HCT116 (cell line): ENCODE results near the gene STX1A. TPM values are rescaled to one million over a fixed set of nuclear protein-coding genes. Genes with fewer than 3 reads are reported as not detected.

Experiments used
- ATAC-seq: fragments of 200-7000 bp; cut with Tn5 transposase; 2 replicates; pipeline ENCODE4 v1.9.1; 2020; ENCODE audit warnings: mild to moderate bottlenecking, moderate library complexity
- BruUV-seq: library from RNA; stranded (reverse); fragments of 400-500 nt; replicated peaks from 2 replicates; lab custom pipeline; 2021; lab: Mats Ljungman, UMichigan
- CTCF ChIA-PET: fragments of 300-600 bp; sonication (Branson Sonifier 250); formaldehyde crosslinking; loops from one replicate; lab custom pipeline; 2021; ENCODE audit warnings: antibody characterized with exemption; lab: Charles Lee
- POLR2A ChIA-PET: fragments of 300-600, 350-600 bp; sonication (Branson Sonifier 250); formaldehyde crosslinking; loops from one replicate; lab custom pipeline; 2021; ENCODE audit warnings: antibody characterized with exemption; lab: Charles Lee
- RAD21 ChIA-PET, 2 experiments: fragments of 300-600 bp; sonication (Branson Sonifier 250); formaldehyde crosslinking; loops; one replicate each; lab custom pipeline; 2023; ENCODE audit warnings: low total read pairs in 2 of 2; ENCODE audit not compliant: uncharacterized antibody in 2 of 2, unreplicated experiment in 2 of 2, low non-redundant PET in 1 of 2; lab: Charles Lee
- DNase-seq: peaks from one replicate; pipeline ENCODE4 v3.0.0-alpha.2; 2010; ENCODE audit warnings: low read depth, low spot score
- H2AFZ ChIP-seq: fragments of 200-600 bp; shearing (Covaris generic), sonication (generic); 2 replicates; pipeline ENCODE4 v1.6.1; 2017; ENCODE audit warnings: low read depth, mixed run types, mixed read lengths, antibody characterized with exemption, low read length; ENCODE audit not compliant: poor library complexity, severe bottlenecking
- H3K27ac ChIP-seq: 2 replicates; pipeline ENCODE4 v1.5.1; 2012; ENCODE audit warnings: low read depth, low read length
- H3K27me3 ChIP-seq: fragments of 200-600 bp; sonication (generic); 2 replicates; pipeline ENCODE4 v1.6.1; 2016; ENCODE audit warnings: mixed run types, low read length, mixed read lengths; ENCODE audit not compliant: insufficient read depth
- H3K36me3 ChIP-seq, 2 experiments: fragments of 200-500 bp in 1 of 2; fragments of 200-600 bp in 1 of 2; sonication (Bioruptor generic) in 1 of 2; sonication (generic) in 1 of 2; 2 replicates each; pipeline versions ENCODE4 v1.5.1 to v1.6.1; 2014 to 2016; ENCODE audit warnings: low read length in 2 of 2, inconsistent platforms in 1 of 2, mixed read lengths in 1 of 2, mixed run types in 1 of 2; ENCODE audit not compliant: insufficient read depth in 2 of 2, control insufficient read depth in 1 of 2
- H3K4me1 ChIP-seq, 2 experiments: fragments of 200-600 bp in 1 of 2; sonication (generic) in 1 of 2; 2 replicates each; pipeline versions ENCODE4 v1.5.1 to v1.6.1; 2012 to 2017; ENCODE audit warnings: low read length in 2 of 2, inconsistent platforms in 1 of 2, mild to moderate bottlenecking in 1 of 2, mixed read lengths in 1 of 2, mixed run types in 1 of 2, moderate library complexity in 1 of 2; ENCODE audit not compliant: insufficient read depth in 2 of 2, control insufficient read depth in 1 of 2
- H3K4me2 ChIP-seq: fragments of 200-600 bp; sonication (generic); 2 replicates; pipeline ENCODE4 v1.6.1; 2017; ENCODE audit warnings: mixed run types, low read length, mixed read lengths
- H3K4me3 ChIP-seq, 2 experiments: fragments of 200-600 bp in 1 of 2; sonication (generic) in 1 of 2; replicated peaks in 1 of 2; 2 replicates each; pipeline ENCODE4 v1.5.1; 2011 to 2016; ENCODE audit warnings: low read length in 2 of 2, control low read depth in 1 of 2, low read depth in 1 of 2, mild to moderate bottlenecking in 1 of 2, mixed read lengths in 1 of 2, mixed run types in 1 of 2
- H3K79me2 ChIP-seq: fragments of 200-600 bp; sonication (generic); 2 replicates; pipeline ENCODE4 v1.6.1; 2017; ENCODE audit warnings: mild to moderate bottlenecking, mixed run types, low read length, moderate library complexity, mixed read lengths; ENCODE audit not compliant: insufficient read depth
- H3K9ac ChIP-seq: fragments of 200-600 bp; sonication (generic); 2 replicates; pipeline ENCODE4 v1.6.1; 2016; ENCODE audit warnings: low read length, mixed read lengths
- H3K9me2 ChIP-seq: fragments of 200-600 bp; sonication (generic), shearing (Covaris generic); 2 replicates; pipeline ENCODE4 v1.6.1; 2017; ENCODE audit warnings: mixed run types, mild to moderate bottlenecking, moderate library complexity; ENCODE audit not compliant: insufficient read depth
- H3K9me3 ChIP-seq, 2 experiments: fragments of 200-500 bp in 1 of 2; fragments of 200-600 bp in 1 of 2; sonication (Bioruptor generic) in 1 of 2; sonication (generic) in 1 of 2; 2 replicates each; pipeline ENCODE4 v1.6.1; 2014 to 2017; ENCODE audit warnings: low read length in 2 of 2, mixed read lengths in 2 of 2, inconsistent platforms in 1 of 2, low read depth in 1 of 2, mild to moderate bottlenecking in 1 of 2, mixed run types in 1 of 2, moderate library complexity in 1 of 2; ENCODE audit not compliant: control insufficient read depth in 1 of 2, insufficient read depth in 1 of 2
- H4K20me1 ChIP-seq: fragments of 200-600 bp; sonication (generic), shearing (Covaris generic); 2 replicates; pipeline ENCODE4 v1.6.1; 2017; ENCODE audit warnings: mixed run types, mild to moderate bottlenecking, moderate library complexity; ENCODE audit not compliant: insufficient read depth
- CBX3 ChIP-seq: IDR thresholded peaks from 2 replicates; pipeline ENCODE4 v1.6.1; 2012; ENCODE audit warnings: low read depth
- CEBPB ChIP-seq: IDR thresholded peaks from 2 replicates; pipeline ENCODE4 v1.6.1; 2012; ENCODE audit warnings: low read depth
- EGR1 ChIP-seq: IDR thresholded peaks from 2 replicates; pipeline ENCODE4 v1.6.1; 2012; ENCODE audit warnings: low read depth
- ELF1 ChIP-seq: IDR thresholded peaks from 2 replicates; pipeline ENCODE4 v1.6.1; 2012; ENCODE audit warnings: low read depth, borderline replicate concordance
- EZH2 ChIP-seq: fragments of 200-600 bp; sonication (generic); IDR thresholded peaks from 2 replicates; pipeline ENCODE4 v1.6.1; 2017; ENCODE audit warnings: antibody characterized with exemption, mixed run types
- FOSL1 ChIP-seq: IDR thresholded peaks from 2 replicates; pipeline ENCODE4 v1.6.1; 2012; ENCODE audit warnings: low read depth
- POLR2A ChIP-seq: IDR thresholded peaks from 2 replicates; pipeline ENCODE4 v1.7.0; 2011; ENCODE audit warnings: borderline replicate concordance; ENCODE audit not compliant: insufficient read depth, insufficient read length; ENCODE audit errors: extremely low read depth
- POLR2AphosphoS5 ChIP-seq: IDR thresholded peaks from 2 replicates; pipeline ENCODE4 v1.6.1; 2011; ENCODE audit warnings: mild to moderate bottlenecking, low read depth, low read length, moderate library complexity
- SP1 ChIP-seq: IDR thresholded peaks from 2 replicates; pipeline ENCODE4 v1.6.1; 2012; ENCODE audit warnings: low read depth
- SRF ChIP-seq: IDR thresholded peaks from 2 replicates; pipeline ENCODE4 v1.6.1; 2012; ENCODE audit warnings: low read depth
- TCF7L2 ChIP-seq: IDR thresholded peaks from 2 replicates; pipeline ENCODE4 v1.7.0; 2011; ENCODE audit warnings: borderline replicate concordance, inconsistent platforms; ENCODE audit not compliant: insufficient read depth, insufficient read length; ENCODE audit errors: extremely low read depth
- YY1 ChIP-seq: IDR thresholded peaks from 2 replicates; pipeline ENCODE4 v1.6.1; 2011; ENCODE audit warnings: low read length, low read depth, moderate library complexity, mild to moderate bottlenecking; ENCODE audit not compliant: insufficient replicate concordance; ENCODE audit errors: extremely low read depth
- ZNF274 ChIP-seq: fragments of 200-500 bp; sonication (Bioruptor generic); IDR thresholded peaks from 2 replicates; pipeline ENCODE4 v1.6.1; 2014; ENCODE audit warnings: mild to moderate bottlenecking, low read depth, low read length, inconsistent platforms
- intact Hi-C: fragments of 100-400 bp; cut with micrococcal nuclease; formaldehyde crosslinking; loops from 2 replicates; pipeline ENCODE4 v1.10.0; 2022
- total RNA-seq: library from RNA; stranded (reverse); gene quantifications from one replicate; pipeline ENCODE4 v1.2.1, GENCODE V29; 2021; ENCODE audit not compliant: unreplicated experiment
- TF ChIP-seq, protein P1 (sequence below): IDR thresholded peaks from 2 replicates; pipeline ENCODE4 v1.6.1; 2011; ENCODE audit warnings: mild to moderate bottlenecking, low read length, moderate library complexity; ENCODE audit not compliant: insufficient replicate concordance; ENCODE audit errors: extremely low read depth
- TF ChIP-seq, protein P2 (sequence below): IDR thresholded peaks from 2 replicates; pipeline ENCODE4 v1.6.1; 2012
- TF ChIP-seq, protein P3 (sequence below): IDR thresholded peaks from 2 replicates; pipeline ENCODE4 v1.6.1; 2012; ENCODE audit warnings: low read depth
- TF ChIP-seq, protein P4 (sequence below): IDR thresholded peaks from 2 replicates; pipeline ENCODE4 v1.6.1; 2012

STX1A gene
- total RNA-seq, 1 experiment from 2014 or later, result 39.4 TPM

DNA sequence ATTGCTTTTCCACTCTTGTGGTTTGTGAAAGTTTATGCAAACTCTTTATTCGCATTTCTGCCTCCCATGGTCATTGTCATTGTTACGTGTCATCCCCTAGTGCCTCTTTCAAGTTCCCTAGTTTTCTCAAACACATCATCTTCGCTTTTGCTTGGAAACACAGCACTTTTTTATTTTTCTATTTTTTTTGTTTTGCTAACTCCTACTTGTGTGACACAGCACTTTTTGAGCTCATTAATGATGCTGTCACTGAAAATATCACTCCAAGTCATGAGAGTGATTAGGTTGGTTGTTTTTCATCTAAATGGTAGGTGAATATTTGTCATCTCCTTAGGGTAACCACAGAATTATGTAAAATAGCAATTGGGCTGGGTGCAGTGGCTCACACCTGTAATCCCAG is 8.5 kb upstream of the STX1A start:
- no peaks in the 10 kb centered on the region for H3K36me3 ChIP-seq
- no peak overlapping the region for H3K27ac ChIP-seq
- peaks cover 2 to 14% of the 10 kb centered on the region in 2 experiments; a peak in 3 of 4 replicates for H3K4me1 ChIP-seq
- no peak overlapping the region for H3K9ac ChIP-seq
- TF ChIP-seq ZNF274 (no peak), FOSL1 (no peak), POLR2A (no peak), TCF7L2 (no peak), SRF (no peak), CEBPB (no peak), SP1 (no peak), ELF1 (no peak), YY1 (no peak), EZH2 (no peak), CBX3 (no peak), POLR2AphosphoS5 (no peak), EGR1 (no peak)
- TF ChIP-seq, protein P1, sequence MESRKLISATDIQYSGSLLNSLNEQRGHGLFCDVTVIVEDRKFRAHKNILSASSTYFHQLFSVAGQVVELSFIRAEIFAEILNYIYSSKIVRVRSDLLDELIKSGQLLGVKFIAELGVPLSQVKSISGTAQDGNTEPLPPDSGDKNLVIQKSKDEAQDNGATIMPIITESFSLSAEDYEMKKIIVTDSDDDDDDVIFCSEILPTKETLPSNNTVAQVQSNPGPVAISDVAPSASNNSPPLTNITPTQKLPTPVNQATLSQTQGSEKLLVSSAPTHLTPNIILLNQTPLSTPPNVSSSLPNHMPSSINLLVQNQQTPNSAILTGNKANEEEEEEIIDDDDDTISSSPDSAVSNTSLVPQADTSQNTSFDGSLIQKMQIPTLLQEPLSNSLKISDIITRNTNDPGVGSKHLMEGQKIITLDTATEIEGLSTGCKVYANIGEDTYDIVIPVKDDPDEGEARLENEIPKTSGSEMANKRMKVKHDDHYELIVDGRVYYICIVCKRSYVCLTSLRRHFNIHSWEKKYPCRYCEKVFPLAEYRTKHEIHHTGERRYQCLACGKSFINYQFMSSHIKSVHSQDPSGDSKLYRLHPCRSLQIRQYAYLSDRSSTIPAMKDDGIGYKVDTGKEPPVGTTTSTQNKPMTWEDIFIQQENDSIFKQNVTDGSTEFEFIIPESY, result no peak
- TF ChIP-seq, protein P2, sequence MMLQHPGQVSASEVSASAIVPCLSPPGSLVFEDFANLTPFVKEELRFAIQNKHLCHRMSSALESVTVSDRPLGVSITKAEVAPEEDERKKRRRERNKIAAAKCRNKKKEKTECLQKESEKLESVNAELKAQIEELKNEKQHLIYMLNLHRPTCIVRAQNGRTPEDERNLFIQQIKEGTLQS, result no peak
- TF ChIP-seq, protein P3, sequence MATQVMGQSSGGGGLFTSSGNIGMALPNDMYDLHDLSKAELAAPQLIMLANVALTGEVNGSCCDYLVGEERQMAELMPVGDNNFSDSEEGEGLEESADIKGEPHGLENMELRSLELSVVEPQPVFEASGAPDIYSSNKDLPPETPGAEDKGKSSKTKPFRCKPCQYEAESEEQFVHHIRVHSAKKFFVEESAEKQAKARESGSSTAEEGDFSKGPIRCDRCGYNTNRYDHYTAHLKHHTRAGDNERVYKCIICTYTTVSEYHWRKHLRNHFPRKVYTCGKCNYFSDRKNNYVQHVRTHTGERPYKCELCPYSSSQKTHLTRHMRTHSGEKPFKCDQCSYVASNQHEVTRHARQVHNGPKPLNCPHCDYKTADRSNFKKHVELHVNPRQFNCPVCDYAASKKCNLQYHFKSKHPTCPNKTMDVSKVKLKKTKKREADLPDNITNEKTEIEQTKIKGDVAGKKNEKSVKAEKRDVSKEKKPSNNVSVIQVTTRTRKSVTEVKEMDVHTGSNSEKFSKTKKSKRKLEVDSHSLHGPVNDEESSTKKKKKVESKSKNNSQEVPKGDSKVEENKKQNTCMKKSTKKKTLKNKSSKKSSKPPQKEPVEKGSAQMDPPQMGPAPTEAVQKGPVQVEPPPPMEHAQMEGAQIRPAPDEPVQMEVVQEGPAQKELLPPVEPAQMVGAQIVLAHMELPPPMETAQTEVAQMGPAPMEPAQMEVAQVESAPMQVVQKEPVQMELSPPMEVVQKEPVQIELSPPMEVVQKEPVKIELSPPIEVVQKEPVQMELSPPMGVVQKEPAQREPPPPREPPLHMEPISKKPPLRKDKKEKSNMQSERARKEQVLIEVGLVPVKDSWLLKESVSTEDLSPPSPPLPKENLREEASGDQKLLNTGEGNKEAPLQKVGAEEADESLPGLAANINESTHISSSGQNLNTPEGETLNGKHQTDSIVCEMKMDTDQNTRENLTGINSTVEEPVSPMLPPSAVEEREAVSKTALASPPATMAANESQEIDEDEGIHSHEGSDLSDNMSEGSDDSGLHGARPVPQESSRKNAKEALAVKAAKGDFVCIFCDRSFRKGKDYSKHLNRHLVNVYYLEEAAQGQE, result no peak
- TF ChIP-seq, protein P4, sequence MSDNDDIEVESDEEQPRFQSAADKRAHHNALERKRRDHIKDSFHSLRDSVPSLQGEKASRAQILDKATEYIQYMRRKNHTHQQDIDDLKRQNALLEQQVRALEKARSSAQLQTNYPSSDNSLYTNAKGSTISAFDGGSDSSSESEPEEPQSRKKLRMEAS, result no peak
- no peaks in the 10 kb centered on the region for H3K9me3 ChIP-seq
- CTCF ChIA-PET, result interaction anchor here (1.7 kb wide), 1 partner anchor 121 kb away, joined by 9 read pairs; no protein-coding TSS in a partner anchor
- POLR2A ChIA-PET, result no interaction called here
- H4K20me1 ChIP-seq, result no peaks in the 10 kb centered on the region
- no peak overlapping the region for H2AFZ ChIP-seq
- intact Hi-C loops, result loop anchor here (5.0 to 10.0 kb wide), 2 partner anchors 63 to 206 kb away; partner anchors contain the start of genes BAZ1B and VPS37D
- ATAC-seq (no peak), DNase-seq (no peak)
- BruUV-seq, result no TSS peak
- H3K27me3 ChIP-seq, result no peaks in the 10 kb centered on the region
- no peaks in the 10 kb centered on the region for H3K9me2 ChIP-seq
- RAD21 ChIA-PET, result no interaction called here
- H3K4me3 ChIP-seq, result no peak overlapping the region
- no peak overlapping the region for H3K4me2 ChIP-seq
- no peaks in the 10 kb centered on the region for H3K79me2 ChIP-seq
